Adipose tissue (tissue), 3 donors: Measurements from ENCODE around the gene HSD17B1. TPM values are rescaled to one million over a fixed set of nuclear protein-coding genes. Genes with fewer than 3 reads are reported as not detected.
A peak's percentile ranks its signal among the peaks of the same experiment; 100 is the strongest.
"Not testable (repeated sequence)": the region's sequence is repeated elsewhere in the genome, so short reads cannot be mapped to it uniquely, and the experiment has no call there.

Source experiments
- H3K27ac ChIP-seq: one replicate; pipeline ENCODE4 v1.5.1; 2013; ENCODE audit warnings: low read depth, low read length
- WGBS, 3 donors: extraction: QIAGEN DNeasy Blood & Tissue Kit; methylation state at CpG; one replicate each; pipeline ENCODE4 v1.1.7; 2013; 5-methylcytosine and 5-hydroxymethylcytosine counted together
- polyA plus RNA-seq, 3 donors: library from polyadenylated mRNA; stranded (reverse); fragments of 200-250 nt; gene quantifications; one replicate each; pipeline ENCODE4 v1.2.3, GENCODE V29; 2013
- donor health status: healthy with polysubstance abuse.
- donor health status: Bipolar disorder and iron deficiency.
- donor health status: healthy.

The HSD17B1 gene
- polyA plus RNA-seq, 3 donors: 5.2 to 13.9 (median 5.5) TPM

DNA sequence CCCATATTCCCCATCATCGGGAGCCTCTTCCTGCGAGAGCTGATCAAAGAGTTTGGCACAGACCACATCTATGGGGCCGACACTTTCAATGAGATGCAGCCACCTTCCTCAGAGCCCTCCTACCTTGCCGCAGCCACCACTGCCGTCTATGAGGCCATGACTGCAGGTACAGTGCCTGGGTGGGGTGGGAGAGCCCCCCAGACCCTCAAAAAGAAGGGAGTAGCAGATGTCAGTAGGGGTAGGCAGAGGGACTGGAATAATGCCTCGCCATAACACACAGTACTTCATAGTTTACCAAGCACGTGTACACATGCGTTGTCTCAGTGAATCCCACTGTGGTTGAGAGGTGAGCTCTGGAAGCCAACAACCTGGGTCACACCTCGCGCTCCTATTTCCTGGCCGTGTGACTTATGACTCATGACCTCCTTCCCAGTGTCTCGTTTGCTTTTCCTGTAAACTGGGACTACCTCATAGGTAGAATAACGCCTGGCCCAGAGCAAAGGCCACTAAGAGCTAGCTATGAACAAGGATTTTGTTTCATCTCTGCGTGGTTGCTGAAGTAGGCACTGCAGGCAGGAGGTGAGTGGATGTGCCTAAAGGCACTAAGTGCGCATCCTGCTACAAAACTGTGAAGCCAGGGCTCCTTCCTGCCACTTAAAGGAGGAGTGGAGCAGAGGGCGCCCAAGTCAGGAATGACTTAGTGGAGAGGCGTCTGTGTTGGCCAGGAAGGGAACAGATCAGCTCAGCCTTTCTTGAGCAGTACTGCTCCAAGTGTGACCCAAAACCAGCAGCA, 11.5 kb upstream of the HSD17B1 start:
- 75 to 87% (median 81%) methylated on average over 17 of the region's 17 CpGs for WGBS, 3 donors
- H3K27ac ChIP-seq: no peak overlapping the region

DNA sequence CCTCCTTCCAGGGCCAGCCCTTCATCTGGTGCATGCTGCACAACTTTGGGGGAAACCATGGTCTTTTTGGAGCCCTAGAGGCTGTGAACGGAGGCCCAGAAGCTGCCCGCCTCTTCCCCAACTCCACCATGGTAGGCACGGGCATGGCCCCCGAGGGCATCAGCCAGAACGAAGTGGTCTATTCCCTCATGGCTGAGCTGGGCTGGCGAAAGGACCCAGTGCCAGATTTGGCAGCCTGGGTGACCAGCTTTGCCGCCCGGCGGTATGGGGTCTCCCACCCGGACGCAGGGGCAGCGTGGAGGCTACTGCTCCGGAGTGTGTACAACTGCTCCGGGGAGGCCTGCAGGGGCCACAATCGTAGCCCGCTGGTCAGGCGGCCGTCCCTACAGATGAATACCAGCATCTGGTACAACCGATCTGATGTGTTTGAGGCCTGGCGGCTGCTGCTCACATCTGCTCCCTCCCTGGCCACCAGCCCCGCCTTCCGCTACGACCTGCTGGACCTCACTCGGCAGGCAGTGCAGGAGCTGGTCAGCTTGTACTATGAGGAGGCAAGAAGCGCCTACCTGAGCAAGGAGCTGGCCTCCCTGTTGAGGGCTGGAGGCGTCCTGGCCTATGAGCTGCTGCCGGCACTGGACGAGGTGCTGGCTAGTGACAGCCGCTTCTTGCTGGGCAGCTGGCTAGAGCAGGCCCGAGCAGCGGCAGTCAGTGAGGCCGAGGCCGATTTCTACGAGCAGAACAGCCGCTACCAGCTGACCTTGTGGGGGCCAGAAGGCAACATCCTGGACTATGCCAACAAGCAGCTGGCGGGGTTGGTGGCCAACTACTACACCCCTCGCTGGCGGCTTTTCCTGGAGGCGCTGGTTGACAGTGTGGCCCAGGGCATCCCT, 9.3 kb upstream of the HSD17B1 start:
- 92 to 94% (median 93%) methylated on average over 39 of the region's 39 CpGs for WGBS, 3 donors
- no peak overlapping the region for H3K27ac ChIP-seq

DNA sequence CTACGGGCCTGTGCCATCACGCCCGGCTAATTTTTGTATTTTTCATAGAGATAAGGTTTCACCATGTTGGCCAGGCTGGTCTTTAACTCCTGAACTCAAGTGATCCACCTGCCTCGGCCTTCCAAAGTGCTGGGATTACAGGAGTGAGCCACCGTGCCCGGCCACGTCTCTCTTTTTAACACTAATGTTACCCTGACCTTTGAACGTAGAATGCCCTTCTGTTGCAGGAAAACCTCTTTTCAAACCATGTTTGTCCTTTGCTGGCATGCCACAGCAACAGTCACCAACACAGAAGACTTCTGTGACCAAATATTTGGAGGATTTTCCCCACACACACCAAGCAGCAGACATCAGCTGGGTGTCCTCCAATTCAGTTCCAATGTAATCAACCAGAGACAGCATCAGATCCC, 7.8 kb upstream of the HSD17B1 start:
- no peak overlapping the region for H3K27ac ChIP-seq
- 70 to 81% (median 78%) methylated on average over 8 of the region's 8 CpGs for WGBS, 3 donors

DNA sequence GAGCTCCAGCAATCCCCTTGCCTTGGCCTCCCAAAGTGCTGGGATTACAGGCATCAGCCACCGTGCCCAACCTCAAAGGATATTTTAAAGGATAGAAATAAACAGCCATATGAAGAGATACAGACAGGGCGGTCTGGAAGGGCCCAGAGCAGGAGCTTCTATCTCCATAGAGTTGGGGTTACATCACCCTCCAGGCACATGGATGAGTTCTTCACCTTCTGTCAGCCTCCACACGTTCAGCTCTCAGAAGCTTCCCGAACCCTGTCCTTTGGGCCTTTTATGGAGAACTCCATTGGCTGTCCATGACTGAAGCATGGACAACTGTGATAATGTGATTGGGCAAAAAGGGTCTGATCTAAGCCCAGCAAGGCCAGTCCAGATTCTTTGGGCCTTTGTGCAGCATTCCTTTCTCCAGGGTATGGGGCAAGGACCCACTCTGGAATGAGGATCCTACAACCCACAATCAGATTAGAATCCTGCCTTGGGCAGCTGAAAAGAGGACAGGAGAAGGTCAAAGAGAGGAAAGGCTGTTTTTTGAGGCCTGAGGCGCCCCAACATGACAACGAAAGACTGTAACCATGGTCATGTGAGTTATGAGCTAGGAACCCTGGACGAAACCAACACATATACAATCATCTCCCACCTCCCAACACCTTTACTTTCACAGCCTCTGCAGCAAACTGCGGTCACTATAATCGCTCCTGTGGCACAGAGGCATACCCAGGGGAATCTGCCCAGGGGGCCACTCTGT, 6.8 kb upstream of the HSD17B1 start:
- 87 to 89% (median 89%) methylated on average over 8 to 9 of the region's 9 CpGs for whole genome bisulfite sequencing, 3 donors
- not testable (repeated sequence) for H3K27ac ChIP-seq

DNA sequence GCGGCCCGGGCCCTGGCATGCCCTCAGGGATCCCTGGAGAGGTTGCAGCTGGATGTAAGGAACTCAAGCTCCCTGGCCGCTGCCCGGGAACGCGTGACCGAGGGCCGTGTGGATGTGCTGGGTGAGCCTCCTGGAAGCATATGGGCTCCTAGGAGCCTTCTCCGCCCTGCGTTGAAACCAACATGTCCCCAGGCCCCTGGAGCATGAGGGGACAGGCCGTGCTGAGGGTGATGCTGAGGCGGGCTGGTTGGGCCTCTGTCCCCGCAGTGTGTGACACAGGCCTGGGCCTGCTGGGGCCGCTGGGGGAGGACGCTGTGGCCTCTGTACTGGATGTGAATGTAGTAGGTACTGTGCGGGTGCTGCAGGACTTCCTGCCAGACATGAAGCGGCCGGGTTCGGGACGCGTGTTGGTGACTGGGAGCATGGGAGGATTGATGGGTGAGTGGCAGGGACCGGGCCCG, 5.7 kb upstream of the HSD17B1 start:
- no peak overlapping the region for H3K27ac ChIP-seq
- WGBS, 3 donors: 80 to 88% (median 82%) methylated on average over 23 of the region's 23 CpGs

DNA sequence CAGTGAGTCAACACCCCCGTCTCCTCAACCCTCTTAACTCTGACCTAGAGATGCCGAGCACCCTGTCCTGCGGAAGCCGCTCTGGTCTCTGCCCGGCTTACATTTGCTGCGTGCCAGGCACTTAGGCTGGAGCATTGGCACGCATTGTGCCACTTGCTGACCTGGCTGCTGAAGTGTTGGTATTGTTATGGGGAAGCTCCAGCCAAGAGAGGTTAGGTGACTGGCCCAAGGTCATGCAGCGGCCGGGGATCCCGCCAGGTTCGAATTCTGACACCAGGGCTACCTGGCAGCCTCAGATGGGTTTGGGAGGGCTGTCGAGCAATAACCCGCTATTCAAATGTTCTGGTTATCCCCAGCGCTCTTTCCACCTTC, 5.0 kb upstream of the HSD17B1 start:
- no peak overlapping the region for H3K27ac ChIP-seq
- WGBS, 3 donors: 61 to 91% (median 88%) methylated on average over 14 of the region's 14 CpGs

DNA sequence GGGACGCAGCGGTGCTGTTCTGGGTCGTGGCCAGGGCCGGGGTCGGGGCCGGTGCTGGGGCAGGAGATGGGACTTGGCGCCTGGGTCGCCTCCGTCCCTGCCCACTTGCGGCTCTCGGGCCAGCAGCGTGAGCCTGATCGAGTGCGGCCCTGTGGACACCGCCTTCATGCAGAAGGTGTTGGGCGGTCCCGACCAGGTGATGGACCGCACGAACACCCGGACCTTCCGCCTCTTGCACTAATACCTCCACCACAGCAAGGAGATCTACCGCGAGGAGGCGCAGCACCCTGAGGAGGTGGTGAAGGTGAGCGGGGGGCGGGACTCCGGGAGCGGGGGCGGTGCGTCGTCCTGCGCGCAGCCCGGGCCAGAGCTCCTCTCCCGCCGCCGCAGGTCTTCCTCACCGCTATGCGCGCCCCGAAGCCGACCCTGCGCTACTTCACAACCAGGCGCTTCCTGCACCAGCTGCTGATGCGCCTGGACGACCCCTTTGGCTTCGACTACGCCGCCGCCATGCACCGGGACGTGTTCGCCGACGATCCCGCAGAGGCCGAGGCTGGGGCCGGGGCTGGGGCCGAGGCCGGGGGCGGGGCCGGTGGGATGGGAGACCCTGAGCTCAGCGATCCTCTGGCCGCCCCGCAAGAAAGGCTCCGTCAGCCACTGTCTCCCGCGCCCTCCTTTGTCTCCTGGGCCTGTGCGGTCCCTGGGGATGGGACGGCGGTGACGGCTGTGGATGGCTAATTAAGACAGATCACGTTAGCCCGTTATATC, 4.5 kb upstream of the HSD17B1 start:
- H3K27ac ChIP-seq: no peak overlapping the region
- WGBS, 3 donors: 9 to 22% (median 16%) methylated on average over 62 to 74 of the region's 74 CpGs

DNA sequence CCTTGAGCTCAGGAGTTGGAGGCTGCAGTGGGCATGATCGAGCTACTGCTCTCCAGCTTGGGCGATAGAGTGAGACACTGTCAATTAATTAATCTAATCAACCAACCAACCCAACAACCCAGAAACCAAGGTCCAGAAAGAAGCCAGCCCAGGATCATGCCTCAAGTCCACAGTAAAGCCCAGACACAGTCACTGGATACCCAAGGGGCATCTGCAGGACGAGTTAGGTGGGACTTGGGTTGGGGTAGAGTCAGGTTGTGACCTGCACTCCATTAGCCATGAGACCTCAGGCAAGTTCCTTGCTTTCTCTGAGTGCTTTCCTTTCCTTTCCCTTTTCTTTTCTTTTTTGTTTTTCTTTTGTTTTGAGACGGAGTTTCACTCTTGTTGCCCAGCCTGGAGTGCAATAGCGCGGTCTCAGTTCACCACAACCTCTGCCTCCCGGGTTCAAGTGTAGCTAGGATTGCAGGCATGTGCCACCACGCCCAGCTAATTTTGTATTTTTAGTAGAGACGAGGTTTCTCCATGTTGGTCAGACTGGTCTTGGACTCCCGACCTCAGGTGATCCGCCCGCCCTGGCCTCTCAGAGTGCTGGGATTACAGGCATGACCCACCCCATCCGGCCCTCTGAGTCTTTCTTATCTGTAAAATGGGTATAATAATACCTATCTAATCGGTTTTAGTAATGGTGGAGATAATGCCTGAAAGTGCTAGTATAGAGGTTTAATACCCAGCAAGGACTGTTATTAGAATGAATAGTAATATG, 3.5 kb upstream of the HSD17B1 start:
- WGBS, 3 donors: 77 to 84% (median 77%) methylated on average over 14 of the region's 14 CpGs
- H3K27ac ChIP-seq: no peak overlapping the region

DNA sequence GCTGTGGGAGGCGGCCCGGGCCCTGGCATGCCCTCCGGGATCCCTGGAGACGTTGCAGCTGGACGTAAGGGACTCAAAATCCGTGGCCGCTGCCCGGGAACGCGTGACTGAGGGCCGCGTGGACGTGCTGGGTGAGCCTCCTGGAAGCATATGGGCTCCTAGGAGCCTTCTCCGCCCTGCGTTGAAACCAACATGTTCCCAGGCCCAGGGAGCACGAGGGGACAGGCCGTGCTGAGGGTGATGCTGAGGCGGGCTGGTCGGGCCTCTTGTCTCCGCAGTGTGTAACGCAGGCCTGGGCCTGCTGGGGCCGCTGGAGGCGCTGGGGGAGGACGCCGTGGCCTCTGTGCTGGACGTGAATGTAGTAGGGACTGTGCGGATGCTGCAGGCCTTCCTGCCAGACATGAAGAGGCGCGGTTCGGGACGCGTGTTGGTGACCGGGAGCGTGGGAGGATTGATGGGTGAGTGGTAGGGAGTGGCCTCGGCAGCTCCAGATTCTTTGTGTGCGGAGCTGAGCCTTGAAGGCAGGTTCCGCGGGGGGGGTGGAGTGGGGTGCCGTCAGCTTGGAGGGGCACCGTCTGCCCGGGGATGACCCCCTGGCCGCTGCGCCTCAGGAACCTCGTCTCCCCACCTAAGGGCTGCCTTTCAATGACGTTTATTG, 567 bp downstream of the HSD17B1 start:
- WGBS, 3 donors: 69 to 75% (median 71%) methylated on average over 43 to 45 of the region's 45 CpGs
- H3K27ac ChIP-seq: no peak overlapping the region

DNA sequence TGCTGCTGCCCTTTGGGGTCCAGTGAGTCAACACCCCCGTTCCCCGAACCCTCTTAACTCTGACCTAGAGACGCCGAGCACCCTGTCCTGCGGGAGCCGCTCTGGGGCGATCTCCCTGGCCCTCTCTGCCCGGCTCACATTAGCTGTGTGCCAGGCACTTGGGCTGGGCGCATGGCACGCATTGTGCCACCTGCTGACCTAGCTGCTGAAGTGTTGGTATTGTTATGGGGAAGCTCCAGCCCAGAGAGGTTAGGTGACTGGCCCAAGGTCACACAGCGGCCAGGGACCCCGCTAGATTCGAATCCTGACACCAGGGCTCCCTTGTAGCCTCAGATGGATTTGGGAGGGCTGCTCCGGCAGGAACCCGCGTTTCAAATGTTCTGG, 1.1 kb downstream of the HSD17B1 start:
- 38 to 49% (median 43%) methylated on average over 16 of the region's 16 CpGs for WGBS, 3 donors

DNA sequence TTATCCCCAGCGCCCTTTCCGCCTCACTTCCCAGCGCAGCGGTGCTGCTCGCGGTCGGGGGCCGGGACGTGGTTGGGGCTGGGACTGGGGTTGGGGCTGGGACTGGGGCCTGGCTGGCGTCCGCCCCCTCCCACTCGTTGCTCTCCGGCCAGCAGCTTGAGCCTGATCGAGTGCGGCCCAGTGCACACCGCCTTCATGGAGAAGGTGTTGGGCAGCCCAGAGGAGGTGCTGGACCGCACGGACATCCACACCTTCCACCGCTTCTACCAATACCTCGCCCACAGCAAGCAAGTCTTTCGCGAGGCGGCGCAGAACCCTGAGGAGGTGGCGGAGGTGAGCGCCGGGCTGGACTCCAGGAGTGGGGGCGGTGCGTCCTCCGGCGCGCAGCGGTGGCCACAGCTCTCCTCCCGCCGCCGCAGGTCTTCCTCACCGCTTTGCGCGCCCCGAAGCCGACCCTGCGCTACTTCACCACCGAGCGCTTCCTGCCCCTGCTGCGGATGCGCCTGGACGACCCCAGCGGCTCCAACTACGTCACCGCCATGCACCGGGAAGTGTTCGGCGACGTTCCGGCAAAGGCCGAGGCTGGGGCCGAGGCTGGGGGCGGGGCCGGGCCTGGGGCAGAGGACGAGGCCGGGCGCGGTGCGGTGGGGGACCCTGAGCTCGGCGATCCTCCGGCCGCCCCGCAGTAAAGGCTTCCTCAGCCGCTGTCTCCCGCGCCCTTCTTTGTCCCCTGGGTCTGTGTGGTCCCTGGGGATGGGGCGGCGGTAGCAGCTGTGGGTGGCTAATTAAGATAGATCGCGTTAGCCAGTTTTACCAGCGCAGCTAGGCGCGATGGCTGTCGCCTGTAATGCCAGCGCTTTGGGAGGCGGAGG, 1.8 kb downstream of the HSD17B1 start:
- H3K27ac ChIP-seq: peak overlapping the region; percentile 80
- WGBS, 3 donors: 0 to 1% (median 1%) methylated on average over 67 to 82 of the region's 82 CpGs

More for the DNA sequence above, 1.1 kb downstream of the HSD17B1 start:
- H3K27ac ChIP-seq: no peak overlapping the region

DNA sequence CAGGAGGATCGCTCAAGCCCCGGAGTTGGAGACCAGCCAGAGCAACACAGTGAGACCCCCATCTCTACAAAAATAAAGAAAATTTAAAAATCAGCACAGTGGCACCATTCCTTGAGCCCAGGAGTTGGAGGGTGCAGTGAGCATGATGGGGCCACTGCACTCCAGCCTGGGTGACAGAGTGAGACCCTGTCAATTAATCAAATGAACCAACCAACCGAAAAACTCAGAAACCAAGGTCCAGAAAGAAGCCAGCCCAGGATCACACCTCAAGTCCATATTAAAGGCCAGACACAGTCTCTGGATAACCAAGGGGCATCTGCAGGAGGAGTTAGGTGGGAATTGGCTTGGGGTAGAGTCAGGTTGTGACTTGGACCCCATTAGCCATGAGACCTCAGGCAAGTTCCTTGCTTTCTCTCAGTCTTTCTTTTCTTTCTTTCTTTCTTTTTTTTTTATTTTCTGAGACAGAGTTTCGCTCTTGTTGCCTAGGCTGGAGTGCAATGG, 2.4 kb downstream of the HSD17B1 start:
- peak overlapping the region; percentile 80 for H3K27ac ChIP-seq
- 23 to 25% (median 25%) methylated on average over 4 of the region's 4 CpGs for WGBS, 3 donors

DNA sequence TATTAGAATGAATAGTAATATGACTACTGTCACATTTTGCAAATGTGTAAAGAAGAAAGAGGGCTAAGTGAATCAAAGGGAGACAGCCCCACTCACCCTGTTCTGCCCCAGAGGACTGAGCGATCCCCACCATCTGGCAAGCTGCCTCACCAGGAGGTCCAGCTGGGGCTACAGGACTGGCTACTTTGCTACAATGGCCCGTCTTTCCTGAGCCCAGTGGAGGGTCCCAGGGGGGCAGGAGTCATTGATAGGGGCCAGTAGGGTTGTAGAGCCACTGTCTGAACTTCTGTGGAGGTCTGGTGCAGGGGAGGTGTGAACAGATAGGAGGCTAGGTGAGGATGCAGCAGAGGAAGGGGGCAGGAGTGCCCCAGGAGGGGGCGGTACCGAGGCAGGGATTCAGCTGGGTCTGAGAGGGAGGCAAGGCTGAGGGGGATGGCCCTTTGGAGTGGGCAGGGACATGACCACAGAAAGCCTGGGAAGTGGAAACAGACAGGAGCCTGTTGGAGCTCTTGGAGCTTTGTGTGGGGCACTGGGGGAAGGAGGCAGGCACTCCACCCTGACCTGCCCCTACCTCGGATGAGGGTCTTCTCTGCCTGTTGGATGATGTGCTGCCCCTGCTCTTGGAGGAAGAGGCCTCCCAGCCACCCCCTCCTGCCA, 3.4 kb downstream of the HSD17B1 start:
- 71 to 75% (median 72%) methylated on average over 5 of the region's 5 CpGs for WGBS, 3 donors

DNA sequence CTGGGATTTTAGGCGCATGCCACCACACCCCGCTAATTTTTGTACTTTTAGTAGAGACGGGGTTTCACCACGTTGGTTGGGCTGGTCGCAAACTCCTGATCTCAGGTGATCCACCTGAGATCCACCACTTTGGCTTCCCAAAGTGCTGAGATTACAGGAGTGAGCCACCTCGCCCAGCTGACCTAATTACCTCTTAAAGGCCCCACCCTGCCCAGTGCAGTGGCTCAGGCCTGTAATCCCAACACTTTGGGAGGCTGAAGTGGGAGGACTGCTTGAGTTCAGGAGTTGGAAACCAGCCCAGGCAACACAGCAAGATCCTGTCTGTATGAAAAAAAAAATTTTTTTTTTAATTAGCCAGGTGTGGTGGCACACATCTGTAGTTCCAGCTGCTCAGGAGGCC, 6.4 kb downstream of the HSD17B1 start:
- no peak overlapping the region for H3K27ac ChIP-seq
- 82 to 83% (median 82%) methylated on average over 6 of the region's 6 CpGs for WGBS, 3 donors

More for the DNA sequence above, 3.4 kb downstream of the HSD17B1 start:
- not testable (repeated sequence) for H3K27ac ChIP-seq

DNA sequence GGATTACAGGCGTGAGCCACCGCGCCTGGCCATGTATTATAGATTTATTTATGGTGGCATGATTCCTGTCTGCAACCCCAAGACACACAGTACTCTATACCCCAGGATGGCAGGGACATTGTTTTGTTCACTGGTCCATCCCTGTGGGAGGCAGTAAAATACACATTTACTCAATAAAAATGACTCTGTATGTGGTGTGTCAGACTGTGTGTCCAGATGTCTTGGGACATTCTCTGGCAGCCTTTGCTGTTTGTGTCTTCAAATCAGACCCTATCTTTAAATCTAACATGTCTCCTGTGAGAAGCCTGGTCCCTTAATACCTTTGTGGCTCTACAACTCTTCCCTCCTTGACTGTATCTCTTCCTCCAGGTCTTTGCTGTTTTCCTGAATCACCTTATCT, 7.5 kb downstream of the HSD17B1 start:
- no peak overlapping the region for H3K27ac ChIP-seq
- WGBS, 3 donors: 83 to 86% (median 85%) methylated on average over 3 of the region's 3 CpGs
